ENCODE data around the gene MYO1B.

Gene MYO1B

GRCh38 chr2:191280834-191281756 lies 35.9 kb downstream of the MYO1B start:
- no peaks in the 10 kb centered on the region for H3K9me3 ChIP-seq (ENCODE audit: insufficient read depth, low read length)
- TF ChIP-seq SUZ12 (IDR thresholded peaks at IDR 0.05; ENCODE audit: extremely low read depth, insufficient read depth, insufficient read length) (no peak), ZNF274 (IDR thresholded peaks at IDR 0.05; ENCODE audit: low read depth, low read length) (no peak), YY1 (IDR thresholded peaks at IDR 0.05; ENCODE audit: insufficient read depth, insufficient read length) (no peak)
- H3K36me3 ChIP-seq (ENCODE audit: insufficient read depth, insufficient read length, low read length) = peaks cover 46% of the 10 kb centered on the region
- H3K27me3 ChIP-seq (ENCODE audit: insufficient read depth, insufficient read length) = no peaks in the 10 kb centered on the region
- H3K4me1 ChIP-seq (ENCODE audit: insufficient read depth, insufficient read length) = no peaks in the 10 kb centered on the region
- no peak overlapping the region for H3K4me3 ChIP-seq (ENCODE audit: insufficient read length, low read depth)
- no peak for DNase-seq (ENCODE audit: low read depth, low spot score)
- H3K9ac ChIP-seq (ENCODE audit: insufficient read length, low read depth) = no peak overlapping the region

GRCh38 chr2:191285252-191285651 lies 40.0 kb downstream of the MYO1B start:
- Histone ChIP-seq H3K4me3 (ENCODE audit: insufficient read length, low read depth) (no peak overlapping the region), H3K36me3 (ENCODE audit: insufficient read depth, insufficient read length, low read length) (peaks cover 26% of the 10 kb centered on the region), H3K9ac (ENCODE audit: insufficient read length, low read depth) (no peak overlapping the region), H3K4me1 (ENCODE audit: insufficient read depth, insufficient read length) (no peaks in the 10 kb centered on the region), H3K27me3 (ENCODE audit: insufficient read depth, insufficient read length) (no peaks in the 10 kb centered on the region), H3K9me3 (ENCODE audit: insufficient read depth, low read length) (no peaks in the 10 kb centered on the region)
- TF ChIP-seq SUZ12 (IDR thresholded peaks at IDR 0.05; ENCODE audit: extremely low read depth, insufficient read depth, insufficient read length) (no peak), ZNF274 (IDR thresholded peaks at IDR 0.05; ENCODE audit: low read depth, low read length) (no peak), YY1 (IDR thresholded peaks at IDR 0.05; ENCODE audit: insufficient read depth, insufficient read length) (no peak)
- DNase-seq (ENCODE audit: low read depth, low spot score) = no peak

DNA sequence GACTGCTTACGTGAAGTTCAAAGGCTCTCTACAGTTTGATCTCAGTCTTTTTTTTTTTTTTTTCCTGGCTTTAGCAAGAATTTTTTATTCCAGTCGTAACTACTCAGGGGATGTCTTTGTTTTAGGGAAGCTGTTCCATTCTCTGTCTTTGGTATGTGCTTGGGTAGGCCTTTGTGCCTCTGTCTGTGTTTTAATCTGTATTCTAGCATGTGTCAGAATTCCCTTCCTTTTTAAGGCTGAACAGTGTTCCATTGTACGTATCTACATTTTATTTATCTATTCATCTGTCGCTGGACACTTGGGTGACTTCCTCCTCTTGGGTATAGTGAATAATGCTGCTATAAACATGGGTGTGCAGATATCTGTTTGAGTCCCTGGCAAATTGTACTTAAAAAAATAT lies 42.6 kb downstream of the MYO1B start:
- Histone ChIP-seq H3K9me3 (ENCODE audit: insufficient read depth, low read length) (no peaks in the 10 kb centered on the region), H3K27me3 (ENCODE audit: insufficient read depth, insufficient read length) (no peaks in the 10 kb centered on the region), H3K36me3 (ENCODE audit: insufficient read depth, insufficient read length, low read length) (peaks cover 14% of the 10 kb centered on the region), H3K4me3 (ENCODE audit: insufficient read length, low read depth) (no peak overlapping the region), H3K4me1 (ENCODE audit: insufficient read depth, insufficient read length) (no peaks in the 10 kb centered on the region), H3K9ac (ENCODE audit: insufficient read length, low read depth) (no peak overlapping the region)
- DNase-seq (ENCODE audit: low read depth, low spot score) = no peak
- TF ChIP-seq YY1 (IDR thresholded peaks at IDR 0.05; ENCODE audit: insufficient read depth, insufficient read length) (no peak), SUZ12 (IDR thresholded peaks at IDR 0.05; ENCODE audit: extremely low read depth, insufficient read depth, insufficient read length) (no peak), ZNF274 (IDR thresholded peaks at IDR 0.05; ENCODE audit: low read depth, low read length) (no peak)

DNA sequence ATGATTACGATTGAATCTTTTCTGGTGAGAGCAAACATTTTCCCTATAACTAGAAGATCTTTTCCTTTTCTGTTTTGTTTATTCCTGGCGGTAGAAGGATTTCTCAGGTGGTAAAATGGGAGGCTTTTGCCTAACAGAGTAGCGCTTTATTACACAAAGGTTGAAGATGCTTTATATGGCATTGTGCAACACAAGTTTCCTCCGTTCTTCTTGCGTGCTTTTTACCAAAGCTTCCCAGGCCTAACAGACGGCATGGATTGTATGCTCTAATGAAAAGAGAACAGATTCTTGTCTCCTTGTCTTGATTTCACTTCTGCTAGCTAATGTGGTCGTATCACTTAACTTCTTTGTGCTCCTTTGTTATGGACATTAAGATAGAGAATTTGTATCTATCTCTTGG lies 43.8 kb downstream of the MYO1B start:
- no peaks in the 10 kb centered on the region for H3K27me3 ChIP-seq (ENCODE audit: insufficient read depth, insufficient read length)
- no peak overlapping the region for H3K4me3 ChIP-seq (ENCODE audit: insufficient read length, low read depth)
- no peak for TF ChIP-seq SUZ12 (IDR thresholded peaks at IDR 0.05; ENCODE audit: extremely low read depth, insufficient read depth, insufficient read length)
- TF ChIP-seq YY1 (IDR thresholded peaks at IDR 0.05; ENCODE audit: insufficient read depth, insufficient read length) = no peak
- TF ChIP-seq ZNF274 (IDR thresholded peaks at IDR 0.05; ENCODE audit: low read depth, low read length) = no peak

GRCh38 chr2:191291471-191291870 lies 46.3 kb downstream of the MYO1B start:
- no peaks in the 10 kb centered on the region for H3K9me3 ChIP-seq (ENCODE audit: insufficient read depth, low read length)
- H3K4me1 ChIP-seq (ENCODE audit: insufficient read depth, insufficient read length) = no peaks in the 10 kb centered on the region
- TF ChIP-seq YY1 (IDR thresholded peaks at IDR 0.05; ENCODE audit: insufficient read depth, insufficient read length) = no peak
- TF ChIP-seq SUZ12 (IDR thresholded peaks at IDR 0.05; ENCODE audit: extremely low read depth, insufficient read depth, insufficient read length) = no peak
- no peak for TF ChIP-seq ZNF274 (IDR thresholded peaks at IDR 0.05; ENCODE audit: low read depth, low read length)
- no peak overlapping the region for H3K4me3 ChIP-seq (ENCODE audit: insufficient read length, low read depth)
- peaks cover 2% of the 10 kb centered on the region for H3K36me3 ChIP-seq (ENCODE audit: insufficient read depth, insufficient read length, low read length)
- no peaks in the 10 kb centered on the region for H3K27me3 ChIP-seq (ENCODE audit: insufficient read depth, insufficient read length)
- DNase-seq (ENCODE audit: low read depth, low spot score) = no peak
- H3K9ac ChIP-seq (ENCODE audit: insufficient read length, low read depth) = no peak overlapping the region

More for the DNA sequence above, 43.8 kb downstream of the MYO1B start:
- DNase-seq (ENCODE audit: low read depth, low spot score) = no peak
- Histone ChIP-seq H3K9ac (ENCODE audit: insufficient read length, low read depth) (no peak overlapping the region), H3K9me3 (ENCODE audit: insufficient read depth, low read length) (no peaks in the 10 kb centered on the region), H3K36me3 (ENCODE audit: insufficient read depth, insufficient read length, low read length) (peaks cover 8% of the 10 kb centered on the region), H3K4me1 (ENCODE audit: insufficient read depth, insufficient read length) (no peaks in the 10 kb centered on the region)

- H3K9me3 ChIP-seq (ENCODE audit: insufficient read depth, low read length) = no peaks in the 10 kb centered on the region
- no peak overlapping the region for H3K4me3 ChIP-seq (ENCODE audit: insufficient read length, low read depth)
- no peaks in the 10 kb centered on the region for H3K27me3 ChIP-seq (ENCODE audit: insufficient read depth, insufficient read length)
- H3K9ac ChIP-seq (ENCODE audit: insufficient read length, low read depth) = no peak overlapping the region
- H3K4me1 ChIP-seq (ENCODE audit: insufficient read depth, insufficient read length) = no peaks in the 10 kb centered on the region
- no peak for TF ChIP-seq YY1 (IDR thresholded peaks at IDR 0.05; ENCODE audit: insufficient read depth, insufficient read length)
- TF ChIP-seq SUZ12 (IDR thresholded peaks at IDR 0.05; ENCODE audit: extremely low read depth, insufficient read depth, insufficient read length) = no peak
- TF ChIP-seq ZNF274 (IDR thresholded peaks at IDR 0.05; ENCODE audit: low read depth, low read length) = no peak
- peaks cover 9% of the 10 kb centered on the region for H3K36me3 ChIP-seq (ENCODE audit: insufficient read depth, insufficient read length, low read length)
- no peak for DNase-seq (ENCODE audit: low read depth, low spot score)
Observed at GRCh38 chr2:191292869-191293268, 47.7 kb downstream of the MYO1B start.

DNA sequence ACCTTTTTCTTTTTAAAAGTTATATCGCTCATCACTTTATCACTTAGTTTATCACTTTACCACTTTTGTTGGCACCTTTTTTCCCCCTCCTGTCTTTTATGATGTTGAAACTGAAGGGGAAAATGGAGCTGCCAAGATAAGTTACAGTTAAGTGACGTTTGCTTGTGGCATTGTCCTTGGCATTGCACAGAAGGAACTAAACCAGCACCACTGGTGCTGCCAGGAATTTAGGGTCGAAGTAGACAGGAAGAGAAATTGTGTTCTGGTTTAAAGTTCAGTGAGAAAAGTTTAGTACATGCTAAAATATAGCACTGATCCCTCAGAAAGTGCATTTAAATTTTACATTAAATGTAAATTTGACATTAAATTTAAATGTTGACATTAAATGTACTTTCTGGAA lies 49.9 kb downstream of the MYO1B start:
- no peaks in the 10 kb centered on the region for H3K4me1 ChIP-seq (ENCODE audit: insufficient read depth, insufficient read length)
- no peak for DNase-seq (ENCODE audit: low read depth, low spot score)
- no peak overlapping the region for H3K9ac ChIP-seq (ENCODE audit: insufficient read length, low read depth)
- TF ChIP-seq SUZ12 (IDR thresholded peaks at IDR 0.05; ENCODE audit: extremely low read depth, insufficient read depth, insufficient read length) (no peak), YY1 (IDR thresholded peaks at IDR 0.05; ENCODE audit: insufficient read depth, insufficient read length) (no peak), ZNF274 (IDR thresholded peaks at IDR 0.05; ENCODE audit: low read depth, low read length) (no peak)
- H3K9me3 ChIP-seq (ENCODE audit: insufficient read depth, low read length) = no peaks in the 10 kb centered on the region
- H3K4me3 ChIP-seq (ENCODE audit: insufficient read length, low read depth) = no peak overlapping the region
- H3K27me3 ChIP-seq (ENCODE audit: insufficient read depth, insufficient read length) = no peaks in the 10 kb centered on the region
- peaks cover 13% of the 10 kb centered on the region for H3K36me3 ChIP-seq (ENCODE audit: insufficient read depth, insufficient read length, low read length)
